ENCODE results near the gene LRP1.

LRP1 gene

DNA sequence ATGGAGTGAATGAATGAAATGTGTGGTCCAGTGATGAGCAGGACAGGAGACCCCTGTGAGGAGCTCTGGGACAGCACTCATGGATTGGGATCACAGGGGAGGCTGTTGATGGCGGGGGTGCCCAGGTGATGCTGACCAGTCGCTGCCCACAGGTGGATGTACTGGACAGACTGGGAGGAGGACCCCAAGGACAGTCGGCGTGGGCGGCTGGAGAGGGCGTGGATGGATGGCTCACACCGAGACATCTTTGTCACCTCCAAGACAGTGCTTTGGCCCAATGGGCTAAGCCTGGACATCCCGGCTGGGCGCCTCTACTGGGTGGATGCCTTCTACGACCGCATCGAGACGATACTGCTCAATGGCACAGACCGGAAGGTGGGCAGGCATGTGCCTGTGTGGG lies 32.5 kb downstream of the LRP1 start:
- in situ Hi-C loops (cut with HindIII; ENCODE audit: low sequenced_read_pairs): no loop called here
- TF ChIP-seq, protein P1, sequence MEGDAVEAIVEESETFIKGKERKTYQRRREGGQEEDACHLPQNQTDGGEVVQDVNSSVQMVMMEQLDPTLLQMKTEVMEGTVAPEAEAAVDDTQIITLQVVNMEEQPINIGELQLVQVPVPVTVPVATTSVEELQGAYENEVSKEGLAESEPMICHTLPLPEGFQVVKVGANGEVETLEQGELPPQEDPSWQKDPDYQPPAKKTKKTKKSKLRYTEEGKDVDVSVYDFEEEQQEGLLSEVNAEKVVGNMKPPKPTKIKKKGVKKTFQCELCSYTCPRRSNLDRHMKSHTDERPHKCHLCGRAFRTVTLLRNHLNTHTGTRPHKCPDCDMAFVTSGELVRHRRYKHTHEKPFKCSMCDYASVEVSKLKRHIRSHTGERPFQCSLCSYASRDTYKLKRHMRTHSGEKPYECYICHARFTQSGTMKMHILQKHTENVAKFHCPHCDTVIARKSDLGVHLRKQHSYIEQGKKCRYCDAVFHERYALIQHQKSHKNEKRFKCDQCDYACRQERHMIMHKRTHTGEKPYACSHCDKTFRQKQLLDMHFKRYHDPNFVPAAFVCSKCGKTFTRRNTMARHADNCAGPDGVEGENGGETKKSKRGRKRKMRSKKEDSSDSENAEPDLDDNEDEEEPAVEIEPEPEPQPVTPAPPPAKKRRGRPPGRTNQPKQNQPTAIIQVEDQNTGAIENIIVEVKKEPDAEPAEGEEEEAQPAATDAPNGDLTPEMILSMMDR (IDR thresholded peaks at IDR 0.05; ENCODE audit: low read depth, low read length, missing control alignments): no peak
- no peak overlapping the region for H3K4me3 ChIP-seq (ENCODE audit: low read depth, low read length)
- DNase-seq (ENCODE audit: low read depth): no peak

DNA sequence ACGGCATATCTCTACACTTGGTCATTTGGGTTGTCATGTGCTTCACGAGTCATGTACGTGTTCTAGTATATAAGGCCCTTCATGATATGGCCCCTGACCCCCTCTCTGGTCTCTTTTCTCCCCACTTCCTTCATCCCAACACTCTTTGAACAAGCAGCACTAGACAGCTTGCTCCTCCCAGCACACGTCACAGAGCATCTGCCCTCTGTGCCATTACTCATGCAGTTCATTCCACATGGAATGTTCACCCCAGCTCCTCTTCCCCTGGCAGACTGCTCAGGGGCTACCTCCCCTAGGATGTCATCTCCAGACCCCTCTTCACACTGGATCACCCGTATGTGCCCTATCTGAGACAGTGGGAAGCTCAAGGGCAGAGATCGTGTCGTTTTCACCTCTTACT lies 33.2 kb downstream of the LRP1 start:
- no peak for DNase-seq (ENCODE audit: low read depth)
- TF ChIP-seq, protein P1 (IDR thresholded peaks at IDR 0.05; ENCODE audit: low read depth, low read length, missing control alignments): no peak
- in situ Hi-C loops (cut with HindIII; ENCODE audit: low sequenced_read_pairs): no loop called here
- H3K4me3 ChIP-seq (ENCODE audit: low read depth, low read length): no peak overlapping the region

DNA sequence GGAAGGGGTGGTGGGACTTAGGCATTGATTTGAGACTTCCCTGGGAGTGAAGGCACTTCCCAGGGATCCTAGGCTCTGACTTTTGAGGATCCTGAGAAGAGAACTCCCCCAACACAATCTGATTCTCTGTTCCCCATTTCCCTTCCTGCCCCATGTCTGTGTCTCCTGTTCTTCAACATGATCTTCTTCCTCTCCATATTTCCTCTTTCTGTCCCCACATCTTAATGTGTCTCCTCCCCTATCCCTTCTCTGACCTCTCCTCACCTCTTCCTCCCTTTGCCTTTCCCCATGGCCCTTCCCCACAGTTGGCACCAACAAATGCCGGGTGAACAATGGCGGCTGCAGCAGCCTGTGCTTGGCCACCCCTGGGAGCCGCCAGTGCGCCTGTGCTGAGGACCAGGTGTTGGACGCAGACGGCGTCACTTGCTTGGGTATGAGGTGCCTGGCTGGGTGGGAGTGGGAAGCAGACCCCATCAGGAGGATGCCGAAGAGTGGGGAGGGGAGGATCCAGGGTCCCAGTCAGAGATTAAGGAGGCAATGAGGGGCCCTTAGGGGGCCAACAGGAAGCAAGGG lies 34.4 kb downstream of the LRP1 start:
- TF ChIP-seq, protein P1 (IDR thresholded peaks at IDR 0.05; ENCODE audit: low read depth, low read length, missing control alignments): no peak
- DNase-seq (ENCODE audit: low read depth): no peak
- no peak overlapping the region for H3K4me3 ChIP-seq (ENCODE audit: low read depth, low read length)
- in situ Hi-C loops (cut with HindIII; ENCODE audit: low sequenced_read_pairs): no loop called here

DNA sequence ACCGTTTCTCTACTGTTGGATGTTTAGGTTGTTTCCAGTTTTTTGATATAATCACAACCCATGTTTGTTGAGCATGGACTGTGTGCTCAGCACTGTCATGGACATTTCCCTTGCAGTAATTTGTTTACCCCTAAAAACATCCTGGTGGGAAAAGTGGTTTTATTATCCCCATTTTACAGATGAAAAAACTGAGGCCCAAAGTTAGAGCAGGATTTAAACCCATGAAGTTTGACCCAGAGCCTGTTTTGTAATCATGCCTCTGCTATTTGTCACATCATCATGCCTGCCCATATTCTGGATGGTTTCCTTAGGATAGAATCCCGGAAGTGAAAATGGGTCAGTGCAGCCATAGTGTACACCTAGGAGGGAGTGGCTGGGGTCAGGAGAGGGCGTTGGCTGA lies 36.2 kb downstream of the LRP1 start:
- TF ChIP-seq, protein P1 (IDR thresholded peaks at IDR 0.05; ENCODE audit: low read depth, low read length, missing control alignments): no peak
- no peak overlapping the region for H3K4me3 ChIP-seq (ENCODE audit: low read depth, low read length)
- in situ Hi-C loops (cut with HindIII; ENCODE audit: low sequenced_read_pairs): no loop called here
- no peak for DNase-seq (ENCODE audit: low read depth)

DNA sequence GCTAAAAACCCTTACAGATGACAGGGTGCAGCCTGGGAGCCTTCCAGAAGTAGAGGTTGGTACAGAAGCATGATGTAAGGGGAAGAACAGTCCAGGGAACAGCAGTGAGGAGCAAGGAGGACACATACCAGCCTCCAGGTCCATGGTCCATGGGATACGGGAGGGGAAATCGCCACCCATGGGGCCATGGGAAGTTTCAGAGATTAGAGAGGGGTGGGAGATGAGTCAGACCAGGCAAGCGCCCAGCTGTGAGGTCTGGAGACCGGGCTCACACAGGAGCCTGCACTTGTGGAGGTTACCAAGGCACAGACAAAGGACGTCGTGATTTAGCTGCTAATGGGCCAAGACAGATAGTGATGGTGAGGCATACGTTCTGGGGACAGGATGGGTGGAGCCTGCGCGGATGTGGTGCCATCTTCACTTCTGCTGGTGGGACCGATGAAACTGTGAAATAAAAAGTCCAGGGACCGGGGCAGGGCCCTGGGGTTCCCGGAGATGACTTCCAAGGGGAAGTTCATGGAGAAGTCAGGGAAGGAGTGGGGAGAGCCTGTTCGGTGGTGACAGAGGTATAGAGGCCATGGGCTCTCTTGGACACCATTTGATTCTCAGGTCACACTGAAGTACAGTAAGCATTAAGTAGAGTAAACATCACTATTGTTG lies 36.8 kb downstream of the LRP1 start:
- TF ChIP-seq, protein P1 (IDR thresholded peaks at IDR 0.05; ENCODE audit: low read depth, low read length, missing control alignments): no peak
- H3K4me3 ChIP-seq (ENCODE audit: low read depth, low read length): no peak overlapping the region
- no peak for DNase-seq (ENCODE audit: low read depth)
- in situ Hi-C loops (cut with HindIII; ENCODE audit: low sequenced_read_pairs): no loop called here

DNA sequence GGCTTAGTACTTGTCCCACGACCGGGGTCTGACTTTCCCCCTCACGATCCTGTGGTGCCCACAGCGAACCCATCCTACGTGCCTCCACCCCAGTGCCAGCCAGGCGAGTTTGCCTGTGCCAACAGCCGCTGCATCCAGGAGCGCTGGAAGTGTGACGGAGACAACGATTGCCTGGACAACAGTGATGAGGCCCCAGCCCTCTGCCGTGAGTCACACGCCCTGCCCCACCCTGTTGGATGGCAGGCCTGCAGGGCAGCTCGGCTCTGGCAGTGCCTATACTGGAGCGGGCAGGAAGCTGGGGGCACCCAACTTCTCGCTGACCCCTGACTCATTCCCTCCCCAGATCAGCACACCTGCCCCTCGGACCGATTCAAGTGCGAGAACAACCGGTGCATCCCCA lies 37.5 kb downstream of the LRP1 start:
- H3K4me3 ChIP-seq (ENCODE audit: low read depth, low read length): no peak overlapping the region
- TF ChIP-seq, protein P1 (IDR thresholded peaks at IDR 0.05; ENCODE audit: low read depth, low read length, missing control alignments): no peak
- in situ Hi-C loops (cut with HindIII; ENCODE audit: low sequenced_read_pairs): no loop called here
- DNase-seq (ENCODE audit: low read depth): no peak
